ENCODE data around the gene AOC2.
"Not testable (repeated sequence)": the region's sequence is repeated elsewhere in the genome, so short reads cannot be mapped to it uniquely, and the experiment has no call there.

AOC2 gene

DNA sequence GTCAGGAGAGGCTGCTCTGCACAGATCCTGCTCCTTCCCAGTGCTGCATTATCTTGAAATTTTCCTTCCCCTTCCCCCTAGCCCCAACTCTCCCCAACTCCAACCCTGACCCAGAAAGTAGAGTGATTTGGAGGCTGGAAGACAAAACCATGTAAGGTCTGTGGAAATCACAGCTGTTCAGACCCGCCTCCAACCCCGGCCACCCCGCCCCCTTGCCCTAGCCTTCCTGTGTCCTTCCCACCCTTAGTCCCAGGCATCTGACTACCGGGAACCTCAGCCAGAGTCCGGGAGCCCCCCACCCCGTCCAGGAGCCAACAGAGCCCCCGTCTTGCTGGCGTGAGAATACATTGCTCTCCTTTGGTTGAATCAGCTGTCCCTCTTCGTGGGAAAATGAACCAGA is 6.6 kb downstream of the AOC2 start, which contains the start of gene AOC3:
Gene AOC3 (plus strand): TSS at position 246 of the 400 bp plus-strand sequence. CDS start 145 bp downstream, at position 391.
- no peak within 1 kb of the TSS for H3K4me3 ChIP-seq (ENCODE audit: low read depth, low read length)
- no peak for TF ChIP-seq CTCF (IDR thresholded peaks at IDR 0.05; ENCODE audit: control insufficient read depth, extremely low read depth, insufficient read depth)
- DNase-seq (ENCODE audit: low read depth), result no peak

- not testable (repeated sequence) for H3K4me3 ChIP-seq (ENCODE audit: low read depth, low read length); DNase-seq (ENCODE audit: low read depth)
These were observed 7.2 kb downstream of the AOC2 start for GRCh38 chr17:42851371-42852240.

DNA sequence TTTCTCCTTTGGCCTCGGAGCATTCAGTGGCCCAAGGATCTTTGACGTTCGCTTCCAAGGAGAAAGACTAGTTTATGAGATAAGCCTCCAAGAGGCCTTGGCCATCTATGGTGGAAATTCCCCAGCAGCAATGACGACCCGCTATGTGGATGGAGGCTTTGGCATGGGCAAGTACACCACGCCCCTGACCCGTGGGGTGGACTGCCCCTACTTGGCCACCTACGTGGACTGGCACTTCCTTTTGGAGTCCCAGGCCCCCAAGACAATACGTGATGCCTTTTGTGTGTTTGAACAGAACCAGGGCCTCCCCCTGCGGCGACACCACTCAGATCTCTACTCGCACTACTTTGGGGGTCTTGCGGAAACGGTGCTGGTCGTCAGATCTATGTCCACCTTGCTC is 8.0 kb downstream of the AOC2 start:
- DNase-seq (ENCODE audit: low read depth), result no peak
- no peak overlapping the region for H3K4me3 ChIP-seq (ENCODE audit: low read depth, low read length)
- TF ChIP-seq CTCF (IDR thresholded peaks at IDR 0.05; ENCODE audit: control insufficient read depth, extremely low read depth, insufficient read depth), result no peak

DNA sequence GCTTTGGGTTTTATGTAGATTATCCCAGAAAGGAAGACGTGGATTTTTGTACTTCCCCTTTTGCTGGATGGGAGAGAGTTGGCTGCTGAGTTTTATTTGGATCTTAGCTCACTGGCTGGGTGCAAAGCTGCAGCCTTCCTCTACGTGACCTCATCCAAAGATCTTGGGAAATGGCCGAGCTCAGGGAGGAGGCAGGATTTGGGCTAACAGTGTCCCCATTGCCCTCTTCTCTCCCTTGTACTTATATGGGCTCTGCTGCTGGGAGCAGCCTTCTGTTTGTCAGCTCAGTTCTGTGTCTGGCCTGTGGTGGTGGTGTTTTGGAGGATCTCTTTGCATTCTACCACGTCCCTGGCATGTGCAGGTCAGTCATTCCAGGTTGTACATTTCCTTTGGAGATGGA is 8.6 kb downstream of the AOC2 start:
- H3K4me3 ChIP-seq (ENCODE audit: low read depth, low read length), result no peak overlapping the region
- TF ChIP-seq CTCF (IDR thresholded peaks at IDR 0.05; ENCODE audit: control insufficient read depth, extremely low read depth, insufficient read depth), result no peak
- no peak for DNase-seq (ENCODE audit: low read depth)

DNA sequence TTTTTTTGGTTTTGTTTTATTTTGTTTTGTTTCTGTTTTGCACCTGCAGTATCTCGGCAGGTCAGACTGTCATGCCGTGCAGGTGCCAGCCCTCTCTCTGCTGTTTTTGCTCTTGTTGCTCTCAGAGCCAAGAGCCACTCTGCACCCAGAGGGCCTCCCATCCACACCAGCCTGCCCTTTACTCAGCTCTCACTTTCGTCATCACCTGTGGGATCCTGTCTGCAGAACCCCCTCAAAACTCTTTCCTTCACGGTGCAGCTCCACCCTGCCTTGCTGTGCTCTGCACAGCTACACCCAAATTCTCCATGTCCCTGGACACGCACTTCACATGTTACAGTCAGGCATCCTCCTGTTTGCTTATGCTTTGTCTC is 9.2 kb downstream of the AOC2 start:
- DNase-seq (ENCODE audit: low read depth), result no peak
- H3K4me3 ChIP-seq (ENCODE audit: low read depth, low read length), result no peak overlapping the region
- TF ChIP-seq CTCF (IDR thresholded peaks at IDR 0.05; ENCODE audit: control insufficient read depth, extremely low read depth, insufficient read depth), result no peak

GRCh38 chr17:42853968-42854790 is 9.8 kb downstream of the AOC2 start:
- TF ChIP-seq CTCF (IDR thresholded peaks at IDR 0.05; ENCODE audit: control insufficient read depth, extremely low read depth, insufficient read depth), result no peak
- H3K4me3 ChIP-seq (ENCODE audit: low read depth, low read length), result no peak overlapping the region
- DNase-seq (ENCODE audit: low read depth), result no peak

DNA sequence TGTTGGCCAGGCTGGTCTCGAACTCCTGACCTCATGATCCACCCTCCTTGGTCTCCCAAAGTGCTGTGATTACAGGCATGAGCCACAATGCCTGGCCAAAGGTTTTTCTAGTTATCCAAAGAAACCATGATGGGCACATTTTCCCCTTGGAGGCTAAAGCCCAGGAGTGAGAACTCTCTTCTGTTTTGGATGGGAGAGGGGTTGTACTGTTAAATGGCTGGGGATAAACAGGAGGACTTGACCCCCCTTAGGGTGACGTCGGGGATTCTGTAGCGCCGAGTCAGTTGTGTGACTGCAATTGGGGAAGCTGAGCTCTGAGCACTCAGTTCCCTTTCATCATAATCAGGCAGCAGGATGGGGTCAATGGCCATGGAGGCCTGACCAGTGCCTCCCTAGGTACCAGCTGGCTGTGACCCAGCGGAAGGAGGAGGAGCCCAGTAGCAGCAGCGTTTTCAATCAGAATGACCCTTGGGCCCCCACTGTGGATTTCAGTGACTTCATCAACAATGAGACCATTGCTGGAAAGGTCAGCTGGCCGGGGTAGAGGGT is 10.7 kb downstream of the AOC2 start:
- DNase-seq (ENCODE audit: low read depth), result no peak
- TF ChIP-seq CTCF (IDR thresholded peaks at IDR 0.05; ENCODE audit: control insufficient read depth, extremely low read depth, insufficient read depth), result no peak

GRCh38 chr17:42856093-42856492 is 11.7 kb downstream of the AOC2 start:
- not testable (repeated sequence) for DNase-seq (ENCODE audit: low read depth); H3K4me3 ChIP-seq (ENCODE audit: low read depth, low read length)

More for the DNA sequence above, 10.7 kb downstream of the AOC2 start:
- H3K4me3 ChIP-seq (ENCODE audit: low read depth, low read length), result no peak overlapping the region

GRCh38 chr17:42856516-42856915 is 12.1 kb downstream of the AOC2 start:
- not testable (repeated sequence) for DNase-seq (ENCODE audit: low read depth); H3K4me3 ChIP-seq (ENCODE audit: low read depth, low read length)
